ENCODE data around the gene CCKAR. TPM values are rescaled to one million over a fixed set of nuclear protein-coding genes. Genes with fewer than 3 reads are reported as not detected.

Gene CCKAR
- total RNA-seq, 4 donors from 2014 or later = not detected

DNA sequence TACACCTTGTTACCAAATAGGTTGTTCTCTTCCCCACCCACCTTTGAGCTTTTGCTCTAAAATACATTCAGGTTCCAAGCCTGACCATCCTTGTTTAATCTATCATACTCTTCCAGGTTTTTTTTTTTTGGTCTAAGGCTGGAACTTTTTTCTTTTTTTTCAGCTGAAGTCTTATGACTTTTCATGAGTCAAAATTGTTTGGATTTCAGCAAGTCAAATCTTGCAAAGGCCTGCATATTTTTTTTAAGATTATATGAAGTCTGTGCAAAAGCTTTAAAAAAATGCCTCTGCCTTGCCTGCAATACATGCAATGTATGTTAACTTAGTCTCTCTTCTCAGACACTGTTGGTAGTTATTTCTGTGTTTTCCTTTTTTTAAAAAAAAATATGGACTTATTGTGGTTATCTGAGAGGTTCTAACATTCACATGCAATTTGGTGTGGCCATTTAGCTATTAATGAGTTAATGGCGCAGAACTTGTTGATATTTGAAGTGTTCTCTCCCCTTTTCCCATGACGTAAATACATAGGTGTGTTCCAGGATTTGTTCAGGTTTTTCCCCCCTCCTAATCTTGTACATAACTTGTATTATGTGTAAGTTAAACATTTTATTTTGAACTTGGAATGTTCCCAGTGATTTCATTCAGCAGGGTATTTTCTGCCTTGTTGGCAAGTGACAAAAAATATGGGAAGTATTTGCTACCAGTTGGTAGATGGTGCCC, 58.7 kb downstream of the CCKAR start:
- intact Hi-C loops (cut with DNase I; ENCODE audit: low total_unique reads) = no loop called here
- Histone ChIP-seq H3K4me1 (no peaks in the 10 kb centered on the region), H3K27ac (peak overlapping the region in 1 of 2 donors; percentile 48), H3K27me3 (no peaks in the 10 kb centered on the region), H3K4me3 (no peak overlapping the region), H3K36me3 (no peaks in the 10 kb centered on the region), H3K9me3 (no peaks in the 10 kb centered on the region)
- no peak for DNase-seq
- no peak for TF ChIP-seq POLR2A (IDR thresholded peaks at IDR 0.05)
- TF ChIP-seq, protein P1, sequence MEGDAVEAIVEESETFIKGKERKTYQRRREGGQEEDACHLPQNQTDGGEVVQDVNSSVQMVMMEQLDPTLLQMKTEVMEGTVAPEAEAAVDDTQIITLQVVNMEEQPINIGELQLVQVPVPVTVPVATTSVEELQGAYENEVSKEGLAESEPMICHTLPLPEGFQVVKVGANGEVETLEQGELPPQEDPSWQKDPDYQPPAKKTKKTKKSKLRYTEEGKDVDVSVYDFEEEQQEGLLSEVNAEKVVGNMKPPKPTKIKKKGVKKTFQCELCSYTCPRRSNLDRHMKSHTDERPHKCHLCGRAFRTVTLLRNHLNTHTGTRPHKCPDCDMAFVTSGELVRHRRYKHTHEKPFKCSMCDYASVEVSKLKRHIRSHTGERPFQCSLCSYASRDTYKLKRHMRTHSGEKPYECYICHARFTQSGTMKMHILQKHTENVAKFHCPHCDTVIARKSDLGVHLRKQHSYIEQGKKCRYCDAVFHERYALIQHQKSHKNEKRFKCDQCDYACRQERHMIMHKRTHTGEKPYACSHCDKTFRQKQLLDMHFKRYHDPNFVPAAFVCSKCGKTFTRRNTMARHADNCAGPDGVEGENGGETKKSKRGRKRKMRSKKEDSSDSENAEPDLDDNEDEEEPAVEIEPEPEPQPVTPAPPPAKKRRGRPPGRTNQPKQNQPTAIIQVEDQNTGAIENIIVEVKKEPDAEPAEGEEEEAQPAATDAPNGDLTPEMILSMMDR (IDR thresholded peaks at IDR 0.05) = no peak

Other genes with a start within 250 kb of the CCKAR start
- gene RBPJ, start 169.5 kb downstream of the CCKAR start, total RNA-seq = 100 to 1,000 TPM in 2 of 4 donors, 10 to 100 TPM in 2; 42.9 to 238 (median 75.2) TPM
- 10 to 100 TPM in 3 of 4 donors, 1 to 10 TPM in 1; 5.4 to 69.6 (median 25.2) TPM for gene TBC1D19, start 93.6 kb upstream of the CCKAR start, total RNA-seq